ENCODE measurements around the gene OR5AS1. TPM values are rescaled to one million over a fixed set of nuclear protein-coding genes. Genes with fewer than 3 reads are reported as not detected.

OR5AS1 gene
- total RNA-seq (not detected), polyA plus RNA-seq (not detected)

- no peak within 1 kb of the TSS for H3K27ac ChIP-seq
- intact Hi-C loops (cut with DNase I): no loop called here
- DNase-seq: no peak
- no peaks in the 10 kb centered on the region for H3K9me3 ChIP-seq
- H3K4me3 ChIP-seq: no peak within 1 kb of the TSS
- no peaks in the 10 kb centered on the region for H3K36me3 ChIP-seq
- TF ChIP-seq EP300 (IDR thresholded peaks at IDR 0.05): no peak
- no peak for TF ChIP-seq POLR2A (IDR thresholded peaks at IDR 0.05)
- TF ChIP-seq POLR2AphosphoS5 (IDR thresholded peaks at IDR 0.05): no peak
- no peak for TF ChIP-seq CTCF (IDR thresholded peaks at IDR 0.05)
- no peaks in the 10 kb centered on the region for H3K27me3 ChIP-seq
- no peaks in the 10 kb centered on the region for H3K4me1 ChIP-seq
Measured at GRCh38 chr11:56027354-56027753, at the start of gene OR5AS1. TSS of gene OR5AS1 (plus strand) at chr11:56027654. CDS start at chr11:56030419, 2,765 bp downstream.

- no peak for DNase-seq
- Histone ChIP-seq H3K27me3 (no peaks in the 10 kb centered on the region), H3K4me3 (no peak within 1 kb of the TSS), H3K36me3 (no peaks in the 10 kb centered on the region), H3K4me1 (no peaks in the 10 kb centered on the region), H3K9me3 (no peaks in the 10 kb centered on the region), H3K27ac (no peak within 1 kb of the TSS)
- intact Hi-C loops (cut with DNase I): no loop called here
- TF ChIP-seq EP300 (IDR thresholded peaks at IDR 0.05) (no peak), CTCF (IDR thresholded peaks at IDR 0.05) (no peak), POLR2AphosphoS5 (IDR thresholded peaks at IDR 0.05) (no peak), POLR2A (IDR thresholded peaks at IDR 0.05) (no peak)
- WGBS, 2 donors: 75 to 78% methylated on average over 2 of the region's 2 CpGs
Measured at GRCh38 chr11:55994525-55994924, 32.9 kb upstream of the OR5AS1 start, which contains the start of gene OR5F1. TSS of gene OR5F1 (minus strand) at chr11:55994625. CDS start at chr11:55994625, 0 bp downstream.

GRCh38 chr11:56010716-56011115 is 16.7 kb upstream of the OR5AS1 start:
- no peak for DNase-seq
- Histone ChIP-seq H3K27ac (no peak overlapping the region), H3K9me3 (peaks cover 0 to 4% (median 0%) of the 10 kb centered on the region in 4 donors), H3K4me3 (no peak overlapping the region), H3K27me3 (no peaks in the 10 kb centered on the region), H3K36me3 (no peaks in the 10 kb centered on the region), H3K4me1 (no peaks in the 10 kb centered on the region)
- intact Hi-C loops (cut with DNase I): no loop called here
- TF ChIP-seq EP300 (IDR thresholded peaks at IDR 0.05) (no peak), CTCF (IDR thresholded peaks at IDR 0.05) (no peak), POLR2A (IDR thresholded peaks at IDR 0.05) (no peak), POLR2AphosphoS5 (IDR thresholded peaks at IDR 0.05) (no peak)

GRCh38 chr11:56013805-56014204 is 13.6 kb upstream of the OR5AS1 start:
- TF ChIP-seq EP300 (IDR thresholded peaks at IDR 0.05) (no peak), POLR2AphosphoS5 (IDR thresholded peaks at IDR 0.05) (no peak), POLR2A (IDR thresholded peaks at IDR 0.05) (no peak), CTCF (IDR thresholded peaks at IDR 0.05) (no peak)
- no peak overlapping the region for H3K27ac ChIP-seq
- H3K4me3 ChIP-seq: no peak overlapping the region
- no peaks in the 10 kb centered on the region for H3K4me1 ChIP-seq
- no peaks in the 10 kb centered on the region for H3K27me3 ChIP-seq
- no peaks in the 10 kb centered on the region for H3K36me3 ChIP-seq
- intact Hi-C loops (cut with DNase I): no loop called here
- peaks cover 0 to 4% (median 0%) of the 10 kb centered on the region in 4 donors for H3K9me3 ChIP-seq
- 35 to 65% methylated on average over 2 of the region's 2 CpGs for WGBS, 2 donors
- no peak for DNase-seq

- WGBS, 2 donors: 71 to 83% methylated on average over 1 of the region's 1 CpG
- no peaks in the 10 kb centered on the region for H3K4me1 ChIP-seq
- DNase-seq: no peak
- no peaks in the 10 kb centered on the region for H3K9me3 ChIP-seq
- no peak overlapping the region for H3K4me3 ChIP-seq
- no peaks in the 10 kb centered on the region for H3K36me3 ChIP-seq
- H3K27ac ChIP-seq: no peak overlapping the region
- no peaks in the 10 kb centered on the region for H3K27me3 ChIP-seq
- no peak for TF ChIP-seq POLR2AphosphoS5 (IDR thresholded peaks at IDR 0.05)
- intact Hi-C loops (cut with DNase I): no loop called here
Measured at GRCh38 chr11:56045538-56045937, 18.1 kb downstream of the OR5AS1 start.
